ENCODE measurements around the gene MOB3A. TPM values are rescaled to one million over a fixed set of nuclear protein-coding genes. Genes with fewer than 3 reads are reported as not detected.
A peak's percentile ranks its signal among the peaks of the same experiment; 100 is the strongest.

MOB3A gene
- polyA plus RNA-seq, 1 donor (not counting 4 experiments of a cell fraction or from before 2014, with no cell fraction given), result 34.2 TPM

DNA sequence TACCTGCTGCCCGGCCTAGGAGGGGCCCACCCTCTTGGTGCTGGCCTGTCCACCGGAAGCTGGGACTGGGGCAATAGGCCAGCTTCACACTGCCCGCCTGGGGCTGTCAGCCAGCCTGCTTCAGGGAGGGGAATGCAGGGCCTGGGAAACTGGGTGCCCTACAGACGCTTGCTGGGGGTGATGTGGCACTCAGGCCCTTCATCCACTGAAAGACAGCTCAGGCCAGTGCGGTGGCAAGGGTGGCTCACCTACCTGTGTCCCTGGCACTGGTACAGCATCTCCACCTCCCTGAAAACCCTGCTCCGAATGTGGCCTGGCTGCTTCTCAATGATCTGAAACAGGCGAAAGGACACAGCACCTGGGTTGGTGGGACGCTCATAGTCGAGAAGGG is 52.9 kb downstream of the MOB3A start:
- no peak for FAIRE-seq
- Histone ChIP-seq H3K27me3 (ENCODE audit: control insufficient read depth, extremely low read depth, insufficient read depth, low read length) (no peaks in the 10 kb centered on the region), H3K4me1 (ENCODE audit: control insufficient read depth, extremely low read depth, insufficient read depth, low read length) (peaks cover 28% of the 10 kb centered on the region), H3K9ac (ENCODE audit: control insufficient read depth, extremely low read depth, insufficient read depth, low read length) (no peak overlapping the region), H3K79me2 (ENCODE audit: control insufficient read depth, insufficient read depth, low read length) (peaks cover 10% of the 10 kb centered on the region), H3K4me3 (ENCODE audit: control insufficient read depth in 2 of 3, extremely low read depth in 1 of 3, insufficient read depth in 2 of 3, low read depth in 1 of 3, low read length in 3 of 3) (no peak overlapping the region), H3K9me3 (ENCODE audit: control insufficient read depth, low read depth, low read length) (no peaks in the 10 kb centered on the region), H2AFZ (ENCODE audit: control insufficient read depth, low read length) (no peak overlapping the region), H3K4me2 (ENCODE audit: control insufficient read depth, extremely low read depth, insufficient read depth, low read depth, low read length) (no peak overlapping the region), H3K9me1 (ENCODE audit: control insufficient read depth, extremely low read depth, insufficient read depth, low read length) (no peaks in the 10 kb centered on the region), H3K36me3 (ENCODE audit: control insufficient read depth in 2 of 2, extremely low read depth in 1 of 2, insufficient read depth in 2 of 2, low read length in 2 of 2) (peaks cover 44 to 49% of the 10 kb centered on the region in 2 experiments), H3K27ac (ENCODE audit: control insufficient read depth, insufficient read depth, low read length) (peak overlapping the region; percentile 79), H4K20me1 (ENCODE audit: control insufficient read depth, extremely low read depth, insufficient read depth, low read length) (peaks cover 10% of the 10 kb centered on the region)
- dilution Hi-C loops (cut with MboI; ENCODE audit: extremely low pct_ligation_motif_present, low sequenced_read_pairs), result no loop called here
- no peak for DNase-seq (ENCODE audit: low read depth, low spot score)
- no peak for TF ChIP-seq EZH2 (IDR thresholded peaks at IDR 0.05; ENCODE audit: low read length)
- TF ChIP-seq, protein P1, sequence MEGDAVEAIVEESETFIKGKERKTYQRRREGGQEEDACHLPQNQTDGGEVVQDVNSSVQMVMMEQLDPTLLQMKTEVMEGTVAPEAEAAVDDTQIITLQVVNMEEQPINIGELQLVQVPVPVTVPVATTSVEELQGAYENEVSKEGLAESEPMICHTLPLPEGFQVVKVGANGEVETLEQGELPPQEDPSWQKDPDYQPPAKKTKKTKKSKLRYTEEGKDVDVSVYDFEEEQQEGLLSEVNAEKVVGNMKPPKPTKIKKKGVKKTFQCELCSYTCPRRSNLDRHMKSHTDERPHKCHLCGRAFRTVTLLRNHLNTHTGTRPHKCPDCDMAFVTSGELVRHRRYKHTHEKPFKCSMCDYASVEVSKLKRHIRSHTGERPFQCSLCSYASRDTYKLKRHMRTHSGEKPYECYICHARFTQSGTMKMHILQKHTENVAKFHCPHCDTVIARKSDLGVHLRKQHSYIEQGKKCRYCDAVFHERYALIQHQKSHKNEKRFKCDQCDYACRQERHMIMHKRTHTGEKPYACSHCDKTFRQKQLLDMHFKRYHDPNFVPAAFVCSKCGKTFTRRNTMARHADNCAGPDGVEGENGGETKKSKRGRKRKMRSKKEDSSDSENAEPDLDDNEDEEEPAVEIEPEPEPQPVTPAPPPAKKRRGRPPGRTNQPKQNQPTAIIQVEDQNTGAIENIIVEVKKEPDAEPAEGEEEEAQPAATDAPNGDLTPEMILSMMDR (optimal IDR thresholded peaks at IDR 0.05 in 1 of 3, IDR thresholded peaks at IDR 0.05 in 1 of 3, conservative IDR thresholded peaks at IDR 0.05 in 1 of 3; ENCODE audit: extremely low read depth in 1 of 3, insufficient read depth in 2 of 3, low read length in 3 of 3), result no peak

DNA sequence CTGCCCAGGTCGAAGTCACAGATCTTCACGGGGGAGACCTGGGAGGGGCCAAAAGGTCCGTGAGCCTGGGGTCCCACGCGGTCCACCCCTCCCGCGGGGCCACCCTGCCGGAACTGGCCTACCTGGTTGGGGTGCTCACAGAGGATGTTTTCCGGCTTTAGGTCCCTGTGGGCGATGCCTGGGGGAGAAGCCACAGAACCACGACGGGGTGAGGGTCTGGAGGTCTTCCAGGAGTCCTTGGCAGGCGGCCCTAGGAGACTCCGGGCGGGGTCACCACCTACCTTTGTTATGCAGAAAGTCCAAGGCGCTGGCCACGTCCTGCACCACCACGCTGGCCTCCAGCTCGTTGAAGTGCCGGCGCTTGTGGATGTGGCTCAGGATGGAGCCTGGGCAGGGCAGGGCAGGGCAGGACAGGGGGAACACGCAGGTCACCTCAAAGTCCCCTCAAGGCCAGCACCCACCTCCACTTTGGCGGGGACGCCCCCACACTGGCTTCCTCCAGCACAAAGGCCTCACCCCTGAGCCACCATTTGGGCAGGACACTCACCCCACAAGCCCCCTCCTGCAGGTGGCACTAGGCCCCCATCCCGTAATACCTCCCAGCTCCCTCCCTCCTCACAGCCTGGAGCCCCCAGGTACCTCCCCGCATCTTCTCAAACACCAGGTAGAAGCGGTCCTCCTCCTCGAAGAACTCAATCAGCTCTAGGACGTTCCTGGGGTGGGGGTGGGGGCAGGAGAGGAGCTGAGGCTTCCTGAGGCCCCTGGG is 53.5 kb downstream of the MOB3A start:
- H2AFZ ChIP-seq (ENCODE audit: control insufficient read depth, low read length), result no peak overlapping the region
- H3K79me2 ChIP-seq (ENCODE audit: control insufficient read depth, insufficient read depth, low read length), result peaks cover 5% of the 10 kb centered on the region
- FAIRE-seq (no peak), DNase-seq (ENCODE audit: low read depth, low spot score) (no peak)
- no peaks in the 10 kb centered on the region for H3K9me3 ChIP-seq (ENCODE audit: control insufficient read depth, low read depth, low read length)
- H3K27me3 ChIP-seq (ENCODE audit: control insufficient read depth, extremely low read depth, insufficient read depth, low read length), result no peaks in the 10 kb centered on the region
- dilution Hi-C loops (cut with MboI; ENCODE audit: extremely low pct_ligation_motif_present, low sequenced_read_pairs), result no loop called here
- peak overlapping the region; percentile 44 for H3K4me2 ChIP-seq (ENCODE audit: control insufficient read depth, extremely low read depth, insufficient read depth, low read depth, low read length)
- peaks cover 44 to 54% of the 10 kb centered on the region in 2 experiments for H3K36me3 ChIP-seq (ENCODE audit: control insufficient read depth in 2 of 2, extremely low read depth in 1 of 2, insufficient read depth in 2 of 2, low read length in 2 of 2)
- H3K4me3 ChIP-seq (ENCODE audit: control insufficient read depth in 2 of 3, extremely low read depth in 1 of 3, insufficient read depth in 2 of 3, low read depth in 1 of 3, low read length in 3 of 3), result peak overlapping the region in 1 of 3 experiments; percentile 51
- H3K9me1 ChIP-seq (ENCODE audit: control insufficient read depth, extremely low read depth, insufficient read depth, low read length), result no peaks in the 10 kb centered on the region
- TF ChIP-seq, protein P1 (optimal IDR thresholded peaks at IDR 0.05 in 1 of 3, IDR thresholded peaks at IDR 0.05 in 1 of 3, conservative IDR thresholded peaks at IDR 0.05 in 1 of 3; ENCODE audit: extremely low read depth in 1 of 3, insufficient read depth in 2 of 3, low read length in 3 of 3), result peak in 1 of 3 experiments; percentile 12
- no peak for TF ChIP-seq EZH2 (IDR thresholded peaks at IDR 0.05; ENCODE audit: low read length)
- peak overlapping the region; percentile 80 for H3K9ac ChIP-seq (ENCODE audit: control insufficient read depth, extremely low read depth, insufficient read depth, low read length)
- H4K20me1 ChIP-seq (ENCODE audit: control insufficient read depth, extremely low read depth, insufficient read depth, low read length), result peaks cover 6% of the 10 kb centered on the region
- H3K4me1 ChIP-seq (ENCODE audit: control insufficient read depth, extremely low read depth, insufficient read depth, low read length), result peaks cover 22% of the 10 kb centered on the region
- H3K27ac ChIP-seq (ENCODE audit: control insufficient read depth, insufficient read depth, low read length), result peak overlapping the region; percentile 79
